NCI-H1436 treated with DMSO at 0.1 percent for 48 hours (cell line): ENCODE results near the gene ZNF740.
"Not testable (repeated sequence)": the region's sequence is repeated elsewhere in the genome, so short reads cannot be mapped to it uniquely, and the experiment has no call there.

Experiments used
- DNase-seq: peaks from one replicate; lab custom pipeline; 2025; lab: John Stamatoyannopoulos, UW

ZNF740 gene

GRCh38 chr12:53195516-53196420 is 15.2 kb downstream of the ZNF740 start:
- DNase-seq = no peak

DNA sequence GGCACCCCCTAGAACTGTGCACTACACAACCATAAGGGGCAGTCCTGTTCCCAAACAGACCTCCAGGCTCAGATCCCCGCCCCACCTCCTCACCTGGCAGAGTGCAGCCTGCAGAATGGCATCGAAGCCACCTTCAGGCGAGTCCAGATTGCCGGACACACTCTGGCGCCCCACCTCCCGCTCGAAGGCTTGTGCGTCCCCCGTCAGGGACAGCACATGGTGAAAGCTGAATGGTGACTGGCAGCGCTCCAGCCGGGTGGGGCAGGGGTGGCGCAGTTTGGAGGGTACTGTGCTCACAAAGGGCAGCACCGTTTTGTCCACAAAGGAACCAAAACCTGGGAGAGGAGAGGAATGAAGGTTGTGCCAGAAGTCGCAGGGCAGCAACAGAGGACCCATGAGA is 16.0 kb downstream of the ZNF740 start:
- no peak for DNase-seq

DNA sequence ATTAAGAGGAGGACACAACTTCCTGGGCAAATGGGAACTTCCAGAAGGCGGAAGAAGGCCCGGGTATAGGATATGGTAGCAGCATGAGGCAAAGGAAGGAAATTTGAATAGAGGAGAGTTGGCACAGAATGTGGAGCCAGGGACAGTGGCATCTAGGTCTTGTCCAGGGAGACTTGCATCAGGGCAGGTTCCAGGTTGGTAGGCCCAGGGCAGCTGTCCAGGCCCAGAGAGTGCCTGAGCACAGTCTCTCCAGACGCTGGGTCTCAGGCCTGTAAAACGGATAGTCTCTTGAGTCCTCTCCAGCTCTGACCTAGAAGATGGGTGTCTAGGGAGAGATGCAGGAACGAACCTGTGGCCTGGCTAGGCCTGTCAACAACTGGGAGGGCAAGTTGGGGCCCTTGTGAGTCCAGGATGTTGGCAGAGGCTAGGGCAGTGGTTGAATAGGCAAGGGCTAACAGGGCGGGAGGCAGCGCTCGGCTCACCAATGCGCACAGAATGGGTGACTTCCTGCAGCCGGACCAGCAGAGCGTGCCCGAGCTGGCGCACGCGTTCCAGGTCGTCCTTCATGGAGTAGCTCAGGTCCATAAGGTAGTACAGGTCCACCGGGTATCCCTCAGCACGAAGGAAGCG is 16.6 kb downstream of the ZNF740 start:
- no peak for DNase-seq

- DNase-seq = no peak
These were observed 18.1 kb downstream of the ZNF740 start for GRCh38 chr12:53198486-53199110.

DNA sequence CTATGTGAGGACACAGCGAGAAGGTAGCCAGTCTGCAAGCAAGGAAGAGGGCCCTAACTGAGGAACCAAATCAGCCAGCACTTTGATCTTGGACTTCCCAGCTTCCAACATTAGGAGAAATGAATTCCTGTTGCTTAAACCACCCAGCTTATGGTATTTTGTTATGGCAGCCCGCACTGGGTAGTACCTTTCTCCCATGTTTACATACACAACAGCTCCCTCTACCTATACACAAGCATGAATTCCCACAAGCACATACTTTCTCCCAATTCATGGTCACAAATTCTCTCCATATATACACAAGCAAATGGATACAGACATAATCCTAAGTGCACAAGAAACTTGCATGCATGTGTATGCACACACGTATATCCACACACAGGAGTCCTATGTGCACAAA is 19.2 kb downstream of the ZNF740 start:
- DNase-seq = no peak

GRCh38 chr12:53200107-53200457 is 19.6 kb downstream of the ZNF740 start:
- DNase-seq = no peak

- no peak for DNase-seq
These were observed 20.1 kb downstream of the ZNF740 start for GRCh38 chr12:53200458-53201176.

DNA sequence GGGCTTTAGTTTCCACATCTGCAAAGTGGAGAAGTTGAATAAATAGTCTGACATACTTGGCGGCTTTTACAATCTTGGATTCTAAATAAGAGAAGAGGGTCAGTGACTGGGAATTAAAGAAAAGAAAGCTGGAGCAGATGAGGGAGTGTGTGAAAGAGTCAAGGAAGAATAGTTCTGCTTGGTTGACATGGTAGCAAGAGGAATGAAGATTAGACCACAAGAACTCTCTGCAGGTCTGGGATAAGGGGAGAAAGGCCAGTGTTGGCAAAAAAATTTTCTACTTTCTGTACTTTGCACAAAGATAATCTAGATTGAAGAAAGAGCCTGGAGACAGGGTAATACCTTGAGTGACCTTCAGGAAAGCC is 20.6 kb downstream of the ZNF740 start:
- no peak for DNase-seq

GRCh38 chr12:53201639-53202038 is 21.1 kb downstream of the ZNF740 start:
- no peak for DNase-seq

DNA sequence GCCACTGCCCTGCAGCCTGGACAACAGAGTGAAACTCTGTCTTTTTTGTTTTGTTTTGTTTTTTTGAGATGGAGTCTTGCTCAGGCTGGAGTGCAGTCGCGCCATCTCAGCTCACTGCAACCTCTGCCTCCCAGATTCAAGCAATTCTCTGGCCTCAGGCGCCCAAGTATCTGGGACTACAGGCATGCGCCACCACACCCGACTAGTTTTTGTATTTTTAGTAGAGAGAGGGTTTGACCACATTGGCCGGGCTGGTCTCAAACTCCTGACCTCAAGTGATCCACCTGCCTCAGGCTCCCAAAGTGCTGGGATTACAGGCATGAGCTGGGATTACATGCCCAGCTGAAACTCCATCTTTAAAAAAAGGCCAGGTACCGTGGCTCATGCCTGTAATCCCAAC is 21.8 kb downstream of the ZNF740 start:
- DNase-seq = not testable (repeated sequence)

DNA sequence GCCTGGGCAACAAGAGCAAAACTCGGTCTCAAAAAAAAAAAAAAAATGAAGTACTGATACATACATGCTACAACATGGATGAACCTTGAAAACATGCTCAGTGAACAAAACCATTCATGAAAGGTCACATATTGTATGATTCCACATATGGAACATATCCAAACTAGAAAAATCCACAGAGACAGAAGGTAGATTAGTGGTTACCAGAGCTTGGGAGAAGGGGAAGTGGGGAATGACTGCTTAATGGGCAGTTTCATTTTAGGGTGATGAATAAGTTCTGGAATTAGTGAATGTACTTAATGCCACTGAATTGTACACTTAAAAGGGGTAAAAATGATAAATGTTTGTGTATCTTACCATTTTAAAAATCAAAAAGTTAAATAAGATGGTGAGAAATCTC is 23.8 kb downstream of the ZNF740 start:
- no peak for DNase-seq

DNA sequence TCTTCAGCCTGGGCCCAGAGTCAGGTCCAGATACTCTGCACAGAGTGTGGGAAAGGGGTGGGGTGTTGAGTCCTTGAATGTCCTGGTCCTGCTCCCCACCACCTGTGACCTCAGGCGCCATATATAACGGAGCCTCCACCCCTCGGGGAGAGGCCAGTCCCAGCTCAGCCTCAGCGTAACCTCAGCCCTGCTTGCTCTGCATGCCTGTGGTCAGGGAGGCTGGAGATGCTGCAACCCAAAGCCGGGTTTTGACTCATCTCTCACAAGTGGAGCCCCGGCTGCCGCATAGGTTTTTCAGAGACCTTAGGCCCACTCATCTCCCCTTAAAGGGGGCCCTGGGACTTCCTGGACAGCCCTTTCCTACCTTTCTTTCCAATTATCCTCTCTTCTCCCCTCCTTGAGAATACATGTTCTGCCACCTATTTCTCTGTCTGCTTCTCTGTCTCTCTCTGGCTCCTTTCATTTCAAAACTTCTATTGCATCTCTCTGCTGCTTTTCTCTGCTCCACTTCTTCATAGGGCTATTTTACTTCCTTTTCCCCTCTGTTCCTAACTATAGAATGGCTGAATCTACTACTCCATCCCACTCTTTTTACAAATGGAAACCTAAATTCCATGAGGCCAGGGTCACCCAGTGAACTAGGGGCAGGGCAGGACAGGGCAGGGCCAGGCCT is 25.4 kb downstream of the ZNF740 start:
- DNase-seq = no peak

GRCh38 chr12:53207042-53207441 is 26.5 kb downstream of the ZNF740 start, which contains the start of gene ITGB7:
Gene ITGB7, minus strand, starts transcription at chr12:53207251. Its CDS starts 6,808 bp downstream, at chr12:53200443.
- DNase-seq = no peak

- no peak for DNase-seq
These were observed 27.9 kb downstream of the ZNF740 start for GRCh38 chr12:53208435-53208834.

- no peak for DNase-seq
These were observed 28.4 kb downstream of the ZNF740 start for GRCh38 chr12:53208877-53209463.

DNA sequence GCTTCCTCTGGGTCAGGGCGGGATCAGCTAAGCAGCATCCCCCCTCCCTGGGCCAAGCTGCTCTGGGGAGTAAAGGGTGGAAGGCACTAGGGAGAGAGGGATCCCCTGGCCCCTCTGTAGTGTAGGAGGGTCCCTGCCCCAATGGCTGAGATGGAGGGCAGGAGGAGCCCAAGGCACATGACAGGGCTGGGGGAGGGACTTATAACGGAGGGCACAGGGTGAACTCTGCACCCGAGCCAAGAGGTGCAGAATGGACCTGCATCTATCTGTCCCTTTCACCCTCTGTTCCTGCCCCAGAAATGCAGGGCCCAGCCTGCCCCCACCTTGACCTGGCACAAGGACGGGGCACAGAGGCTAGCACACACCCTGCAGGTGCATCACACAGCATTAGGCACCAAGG is 30.3 kb downstream of the ZNF740 start:
- no peak for DNase-seq

- no peak for DNase-seq
These were observed 31.2 kb downstream of the ZNF740 start for GRCh38 chr12:53211476-53212381.

- no peak for DNase-seq
These were observed 32.4 kb downstream of the ZNF740 start for GRCh38 chr12:53212931-53213330.

DNA sequence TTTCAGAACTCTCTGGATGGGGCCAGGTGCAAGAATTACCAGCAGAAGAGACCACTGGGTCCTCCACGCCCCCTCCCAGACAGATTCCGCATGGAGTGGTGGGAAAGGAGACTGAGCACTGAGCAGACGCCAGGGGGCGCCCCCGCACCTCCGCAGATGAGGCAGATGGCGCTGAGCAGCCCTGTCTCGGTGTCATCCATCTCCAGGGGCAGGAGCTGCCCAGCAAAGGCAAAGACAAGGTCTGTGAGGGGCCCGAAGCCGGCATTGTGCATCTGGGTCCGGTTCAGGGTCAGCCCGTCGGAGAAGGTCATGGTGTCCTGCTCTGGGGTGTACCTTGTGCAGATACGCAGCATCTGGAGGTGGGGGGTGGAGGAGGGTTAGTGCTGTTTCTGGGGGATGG is 32.8 kb downstream of the ZNF740 start:
- no peak for DNase-seq

DNA sequence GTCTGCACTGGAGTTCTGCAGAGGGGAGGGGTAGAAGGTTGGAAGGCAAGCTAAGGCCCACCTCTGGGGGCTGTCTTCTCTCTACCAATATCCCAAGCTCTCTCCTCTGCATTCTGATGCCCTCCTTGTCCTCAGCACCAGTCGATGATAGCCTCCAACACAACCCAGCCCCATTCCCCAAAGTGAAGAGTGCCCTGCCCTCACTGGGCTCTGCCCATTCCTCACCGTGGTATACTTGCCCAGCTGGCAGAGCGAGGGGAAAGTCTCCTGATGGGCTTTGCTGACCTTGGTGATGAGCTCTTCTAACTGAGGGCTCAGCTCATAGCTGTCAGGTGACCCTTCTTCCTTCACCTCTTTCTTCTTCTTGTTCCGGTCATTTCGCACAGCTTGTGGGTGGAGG is 33.7 kb downstream of the ZNF740 start:
- DNase-seq = no peak
